CD14-positive monocyte (primary cell): ENCODE data around the gene CTRB1. TPM values are rescaled to one million over a fixed set of nuclear protein-coding genes. Genes with fewer than 3 reads are reported as not detected.
"Not testable (repeated sequence)": the region's sequence is repeated elsewhere in the genome, so short reads cannot be mapped to it uniquely, and the experiment has no call there.

Experiments used
- DNase-seq, 3 donors: peaks; one replicate each; pipeline ENCODE4 v3.0.0-alpha.2; 2011 to 2022
- H2AFZ ChIP-seq: 2 replicates; pipeline ENCODE4 v1.6.0; 2012; ENCODE audit warnings: mild to moderate bottlenecking, low read depth, low read length, inconsistent platforms; ENCODE audit not compliant: insufficient read depth, poor library complexity, severe bottlenecking
- H3K27ac ChIP-seq, 2 donors: 1 replicate in 1 of 2; 2 replicates in 1 of 2; pipeline ENCODE4 v1.5.1; 2012 to 2013; ENCODE audit warnings: low read length in 2 of 2, control low read depth in 1 of 2, inconsistent platforms in 1 of 2, low read depth in 1 of 2, mild to moderate bottlenecking in 1 of 2
- H3K27me3 ChIP-seq, 2 donors: one replicate each; pipeline versions ENCODE4 v1.6.0 to v1.6.1; 2011 to 2013; ENCODE audit warnings: low read length in 2 of 2; ENCODE audit not compliant: control insufficient read depth in 2 of 2, insufficient read depth in 2 of 2
- H3K36me3 ChIP-seq, 2 donors: replicated peaks in 1 of 2; 1 replicate in 1 of 2; 2 replicates in 1 of 2; pipeline versions ENCODE4 v1.5.1 to v1.6.1; 2012 to 2013; ENCODE audit warnings: low read length in 2 of 2, control low read depth in 1 of 2, inconsistent platforms in 1 of 2, mild to moderate bottlenecking in 1 of 2; ENCODE audit not compliant: insufficient read depth in 2 of 2, control insufficient read depth in 1 of 2
- H3K4me1 ChIP-seq, 2 donors: 1 replicate in 1 of 2; 2 replicates in 1 of 2; pipeline versions ENCODE4 v1.5.1 to v1.6.1; 2012 to 2013; ENCODE audit warnings: low read length in 2 of 2, control low read depth in 1 of 2, inconsistent platforms in 1 of 2, mild to moderate bottlenecking in 1 of 2, moderate library complexity in 1 of 2; ENCODE audit not compliant: insufficient read depth in 2 of 2, control insufficient read depth in 1 of 2
- H3K4me2 ChIP-seq: replicated peaks from 2 replicates; pipeline ENCODE3; 2012; ENCODE audit warnings: low read length, moderate library complexity, mild to moderate bottlenecking; ENCODE audit not compliant: poor library complexity, severe bottlenecking; ENCODE audit errors: extremely low read depth
- H3K4me3 ChIP-seq, 3 experiments: fragments of 200-600 bp in 1 of 3; sonication (generic) in 1 of 3; replicated peaks in 1 of 3; 1 replicate in 2 of 3; 2 replicates in 1 of 3; pipeline ENCODE4 v1.5.1; 2011 to 2013; ENCODE audit warnings: low read length in 3 of 3, mild to moderate bottlenecking in 3 of 3, control low read depth in 2 of 3, low read depth in 2 of 3, inconsistent platforms in 1 of 3, moderate library complexity in 1 of 3
- H3K79me2 ChIP-seq: 2 replicates; pipeline ENCODE4 v1.6.0; 2012; ENCODE audit warnings: mild to moderate bottlenecking, control low read depth, inconsistent platforms, low read length, moderate library complexity; ENCODE audit not compliant: insufficient read depth
- H3K9ac ChIP-seq: 2 replicates; pipeline ENCODE4 v1.6.0; 2017; ENCODE audit warnings: low read length, mild to moderate bottlenecking; ENCODE audit not compliant: insufficient read depth, poor library complexity, severe bottlenecking
- H3K9me3 ChIP-seq, 2 donors: replicated peaks in 1 of 2; 1 replicate in 1 of 2; 2 replicates in 1 of 2; pipeline versions ENCODE4 v1.5.1 to v1.6.1; 2012 to 2013; ENCODE audit warnings: low read length in 2 of 2, control low read depth in 1 of 2; ENCODE audit not compliant: control insufficient read depth in 1 of 2, insufficient read depth in 1 of 2
- H4K20me1 ChIP-seq: 2 replicates; pipeline ENCODE4 v1.6.0; 2012; ENCODE audit warnings: mild to moderate bottlenecking, low read length, control low read depth, moderate library complexity; ENCODE audit not compliant: insufficient read depth
- H3K27ac Mint-ChIP-seq, 7 donors: one replicate each; pipeline ENCODE4 v1.8.0; 2020; ENCODE audit warnings: mild to moderate bottlenecking in 7 of 7, mixed read lengths in 7 of 7, moderate library complexity in 6 of 7, inconsistent platforms in 2 of 7
- H3K27me3 Mint-ChIP-seq, 3 donors: one replicate each; pipeline ENCODE4 v1.8.0; 2021 to 2022; ENCODE audit warnings: low read depth in 3 of 3, mild to moderate bottlenecking in 3 of 3, mixed read lengths in 3 of 3, moderate library complexity in 3 of 3, inconsistent platforms in 1 of 3
- H3K36me3 Mint-ChIP-seq, 2 donors: one replicate each; pipeline ENCODE4 v1.8.0; 2020; ENCODE audit warnings: mixed read lengths in 2 of 2, inconsistent platforms in 1 of 2, mild to moderate bottlenecking in 1 of 2
- H3K4me1 Mint-ChIP-seq: one replicate; pipeline ENCODE4 v1.8.0; 2020; ENCODE audit warnings: mild to moderate bottlenecking, mixed read lengths
- H3K4me3 Mint-ChIP-seq, 2 donors: one replicate each; pipeline ENCODE4 v1.8.0; 2020; ENCODE audit warnings: mild to moderate bottlenecking in 2 of 2, mixed read lengths in 2 of 2, moderate library complexity in 1 of 2
- H3K9me3 Mint-ChIP-seq, 7 donors: one replicate each; pipeline ENCODE4 v1.8.0; 2020 to 2022; ENCODE audit warnings: mixed read lengths in 7 of 7, mild to moderate bottlenecking in 6 of 7, moderate library complexity in 6 of 7, inconsistent platforms in 2 of 7
- CTCF ChIP-seq: fragments of 200-600 bp; IDR thresholded peaks from one replicate; pipeline ENCODE4 v1.8.0; 2022; ENCODE audit warnings: antibody characterized with exemption, mild to moderate bottlenecking
- WGBS: methylation state at CpG from one replicate; pipeline ENCODE4 v1.1.5; 2013; ENCODE audit warnings: missing lambda C conversion rate; ENCODE audit not compliant: insufficient coverage; 5-methylcytosine and 5-hydroxymethylcytosine counted together
- intact Hi-C, 2 donors: fragments of 100-400 bp; cut with micrococcal nuclease; formaldehyde crosslinking; loops; one replicate each; pipeline versions ENCODE4 v1.15.0 to v1.15.1; 2023
- polyA plus RNA-seq, 3 donors: library from polyadenylated mRNA; depleted of rRNA in 1 of 3; unstranded in 2 of 3; stranded (reverse) in 1 of 3; fragments of 300-500 nt in 2 of 3; fragments of >200 nt in 1 of 3; fragmentation: Illumina TruSeq in 2 of 3; gene quantifications; 1 replicate in 2 of 3; 2 replicates in 1 of 3; pipeline ENCODE4 v1.2.3, GENCODE V29; 2012 to 2021

The CTRB1 gene
- polyA plus RNA-seq, 3 donors: not detected

- Mint-ChIP-seq H3K4me3 (no peak overlapping the region), H3K27ac (peak overlapping the region in 1 of 7 donors; percentile 68), H3K4me1 (no peaks in the 10 kb centered on the region), H3K36me3 (no peaks in the 10 kb centered on the region), H3K9me3 (peaks cover 0 to 3% (median 0%) of the 10 kb centered on the region in 7 donors), H3K27me3 (peaks cover 34 to 61% (median 36%) of the 10 kb centered on the region in 3 donors)
- H3K36me3 ChIP-seq: no peaks in the 10 kb centered on the region
- no peak for TF ChIP-seq CTCF
- no peaks in the 10 kb centered on the region for H4K20me1 ChIP-seq
- H3K9ac ChIP-seq: no peak overlapping the region
- H3K27me3 ChIP-seq: peaks cover 0 to 8% of the 10 kb centered on the region in 2 donors
- no peak overlapping the region for H3K4me3 ChIP-seq
- no peak overlapping the region for H3K27ac ChIP-seq
- H3K79me2 ChIP-seq: no peaks in the 10 kb centered on the region
- no peak overlapping the region for H2AFZ ChIP-seq
- H3K9me3 ChIP-seq: no peaks in the 10 kb centered on the region
- H3K4me2 ChIP-seq: no peak overlapping the region
- 85% methylated on average over 9 of the region's 13 CpGs for WGBS
- intact Hi-C loops: no loop called here
- no peaks in the 10 kb centered on the region for H3K4me1 ChIP-seq
- DNase-seq: no peak
Observed at GRCh38 chr16:75208242-75208825, 10.5 kb upstream of the CTRB1 start.

- no peaks in the 10 kb centered on the region for H3K9me3 ChIP-seq
- H2AFZ ChIP-seq: no peak overlapping the region
- Mint-ChIP-seq H3K9me3 (peaks cover 0 to 3% (median 0%) of the 10 kb centered on the region in 7 donors), H3K27ac (no peak overlapping the region), H3K4me3 (no peak overlapping the region), H3K4me1 (no peaks in the 10 kb centered on the region), H3K36me3 (no peaks in the 10 kb centered on the region), H3K27me3 (peaks cover 29 to 57% (median 36%) of the 10 kb centered on the region in 3 donors)
- H3K27me3 ChIP-seq: peaks cover 0 to 8% of the 10 kb centered on the region in 2 donors
- H3K4me3 ChIP-seq: no peak overlapping the region
- 86% methylated on average over 26 of the region's 27 CpGs for WGBS
- no peaks in the 10 kb centered on the region for H4K20me1 ChIP-seq
- TF ChIP-seq CTCF: no peak
- no peaks in the 10 kb centered on the region for H3K4me1 ChIP-seq
- H3K79me2 ChIP-seq: no peaks in the 10 kb centered on the region
- no peak overlapping the region for H3K27ac ChIP-seq
- no peaks in the 10 kb centered on the region for H3K36me3 ChIP-seq
- intact Hi-C loops: no loop called here
- no peak for DNase-seq
- no peak overlapping the region for H3K9ac ChIP-seq
- H3K4me2 ChIP-seq: no peak overlapping the region
Observed at GRCh38 chr16:75208861-75209505, 9.8 kb upstream of the CTRB1 start.

- H3K9me3 Mint-ChIP-seq, H3K27ac ChIP-seq, intact Hi-C loops, H3K4me2 ChIP-seq, H3K27me3 ChIP-seq, DNase-seq, H3K9ac ChIP-seq, H3K9me3 ChIP-seq, H3K4me1 ChIP-seq, H3K4me1 Mint-ChIP-seq, H4K20me1 ChIP-seq, H3K4me3 ChIP-seq, H2AFZ ChIP-seq, H3K36me3 Mint-ChIP-seq, H3K36me3 ChIP-seq, H3K79me2 ChIP-seq, H3K27ac Mint-ChIP-seq: not testable (repeated sequence)
- 80% methylated on average over 3 of the region's 7 CpGs for WGBS
- H3K27me3 Mint-ChIP-seq: peaks cover 29 to 57% (median 32%) of the 10 kb centered on the region in 3 donors
- peak overlapping the region in 1 of 2 donors; percentile 4 for H3K4me3 Mint-ChIP-seq
Observed at GRCh38 chr16:75209514-75209913, 9.3 kb upstream of the CTRB1 start.
